Activated CD4-positive, alpha-beta T cell treated with anti-CD3 and anti-CD28 coated beads, Interleukin-2, Interleukin-6, amounts not matched to agents 100 ng/mL and 50 ng/mL, durations not matched to agents 16 hours and 8 hours (primary cell): ENCODE data around the gene ERBB4.
A peak's percentile ranks its signal among the peaks of the same experiment; 100 is the strongest.

ENCODE experiments used
- DNase-seq: peaks from one replicate; pipeline ENCODE4 v3.0.0-alpha.2; 2020

ERBB4 gene

GRCh38 chr2:211368467-211368866, 1170.1 kb downstream of the ERBB4 start:
- DNase-seq: no peak

GRCh38 chr2:211367711-211368110, 1170.9 kb downstream of the ERBB4 start:
- DNase-seq: peak; percentile 37

- no peak for DNase-seq
These were observed 1171.3 kb downstream of the ERBB4 start for GRCh38 chr2:211367293-211367692.

- DNase-seq: no peak
These were observed 1173.7 kb downstream of the ERBB4 start for GRCh38 chr2:211364911-211365310.

- DNase-seq: no peak
These were observed 1177.2 kb downstream of the ERBB4 start for GRCh38 chr2:211361383-211361782.

GRCh38 chr2:211359347-211359746, 1179.3 kb downstream of the ERBB4 start:
- DNase-seq: no peak

- DNase-seq: no peak
These were observed 1180.1 kb downstream of the ERBB4 start for GRCh38 chr2:211358504-211358903.

- DNase-seq: no peak
These were observed 1184.1 kb downstream of the ERBB4 start for GRCh38 chr2:211354481-211354880.

GRCh38 chr2:211351987-211352386, 1186.6 kb downstream of the ERBB4 start:
- DNase-seq: no peak

GRCh38 chr2:211349031-211349430, 1189.6 kb downstream of the ERBB4 start:
- DNase-seq: no peak

GRCh38 chr2:211347328-211347727, 1191.3 kb downstream of the ERBB4 start:
- no peak for DNase-seq

- DNase-seq: no peak
These were observed 1194.3 kb downstream of the ERBB4 start for GRCh38 chr2:211344289-211344688.

- DNase-seq: no peak
These were observed 1205.2 kb downstream of the ERBB4 start for GRCh38 chr2:211333377-211333776.

GRCh38 chr2:211331736-211332135, 1206.9 kb downstream of the ERBB4 start:
- DNase-seq: no peak

- DNase-seq: no peak
These were observed 1208.7 kb downstream of the ERBB4 start for GRCh38 chr2:211329882-211330281.

- DNase-seq: no peak
These were observed 1209.2 kb downstream of the ERBB4 start for GRCh38 chr2:211329421-211329820.

GRCh38 chr2:211328126-211328525, 1210.5 kb downstream of the ERBB4 start:
- no peak for DNase-seq
